Activated naive CD4-positive, alpha-beta T cell (primary cell): ENCODE data around the gene DLGAP4.

Experiments used
- DNase-seq, 4 experiments: peaks; one replicate each; lab custom pipeline; 2025; lab: John Stamatoyannopoulos, UW

DLGAP4 gene

DNA sequence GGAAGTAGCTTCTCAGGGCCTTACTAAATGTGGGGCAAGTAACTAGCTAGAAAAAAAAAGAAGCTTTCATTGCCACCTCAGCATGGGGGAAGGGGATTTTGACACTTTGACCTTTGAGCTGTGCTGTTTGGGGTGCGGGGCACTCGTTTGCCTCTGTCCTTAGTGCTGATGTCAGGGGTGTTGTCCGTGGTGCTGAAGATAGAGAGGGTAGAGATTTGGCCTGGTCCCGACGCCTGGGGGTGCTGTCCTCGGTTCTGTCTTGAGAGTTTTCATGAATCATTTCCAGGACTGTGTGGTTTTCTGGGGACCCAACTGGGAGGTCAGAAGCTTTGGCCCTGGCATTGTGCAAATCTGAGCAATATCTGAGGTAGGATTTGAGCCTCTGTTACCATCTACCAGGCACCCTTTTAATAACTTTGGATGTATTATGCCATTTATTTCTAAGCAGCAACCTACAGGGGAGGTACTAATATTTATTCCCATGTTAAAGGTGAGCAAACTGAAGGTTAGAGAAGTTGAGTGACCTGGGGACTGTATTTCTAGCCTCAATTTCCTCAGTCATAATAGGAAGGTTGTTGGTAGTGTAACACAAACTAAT lies 78.0 kb downstream of the DLGAP4 start:
- DNase-seq: no peak

DNA sequence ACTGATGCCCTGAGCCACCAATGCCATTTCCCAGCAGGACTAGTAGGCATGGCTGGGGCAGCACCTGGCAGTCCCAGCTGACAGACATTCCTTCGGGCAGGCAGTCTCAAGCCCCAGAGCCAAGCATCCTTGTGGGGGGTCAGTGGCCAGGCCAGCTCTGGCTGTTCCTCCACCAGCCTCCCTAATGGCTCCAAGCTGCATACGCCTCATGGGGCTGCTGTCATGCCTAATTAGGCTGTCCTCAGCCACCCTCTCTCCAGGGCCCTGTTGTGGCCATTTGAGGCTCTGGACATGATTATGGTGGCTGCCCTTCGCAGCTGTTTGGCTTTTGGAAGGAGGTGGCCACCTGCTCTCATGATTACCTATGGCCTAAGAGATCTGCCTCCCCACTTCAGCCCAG lies 79.4 kb downstream of the DLGAP4 start:
- DNase-seq: no peak

DNA sequence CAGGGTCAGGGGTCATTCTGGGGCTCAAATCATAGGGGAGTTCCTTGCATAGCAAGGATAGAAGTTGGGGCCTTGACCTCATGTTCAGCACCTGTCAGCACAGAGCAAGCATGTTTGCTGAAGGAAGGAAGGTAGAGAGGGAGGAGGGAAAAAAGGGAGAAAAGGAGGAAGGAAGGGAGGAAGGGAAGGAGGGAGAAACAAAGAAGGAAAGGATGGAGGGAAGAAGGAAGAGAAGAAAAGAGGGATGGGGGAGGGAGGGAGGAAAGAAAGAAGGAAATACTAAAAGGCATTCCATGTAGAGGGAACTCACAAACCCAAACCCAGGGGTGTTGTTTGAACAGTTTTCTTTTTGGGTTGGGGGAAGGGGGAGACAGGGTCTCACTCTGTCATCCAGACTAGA lies 80.1 kb downstream of the DLGAP4 start:
- no peak for DNase-seq

DNA sequence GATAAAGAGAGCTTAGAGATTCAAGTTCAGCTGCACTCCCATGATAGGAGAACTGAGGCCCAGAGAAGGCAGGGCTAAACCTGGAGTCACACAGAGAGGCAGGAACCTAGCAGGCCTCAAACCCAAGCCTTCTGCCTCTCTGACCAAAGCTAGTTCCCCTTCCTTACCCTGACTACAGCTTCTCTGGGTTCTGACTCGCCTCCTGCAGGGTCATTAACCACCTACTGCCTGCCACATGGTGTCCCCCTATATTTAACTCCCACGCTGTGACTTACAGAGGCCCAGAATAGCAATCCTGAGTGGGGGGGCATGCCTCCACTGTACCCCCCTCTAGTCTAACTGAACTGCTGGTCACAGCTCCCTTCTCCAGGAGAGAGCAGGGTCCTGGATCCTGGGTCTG lies 84.1 kb downstream of the DLGAP4 start:
- DNase-seq: no peak

DNA sequence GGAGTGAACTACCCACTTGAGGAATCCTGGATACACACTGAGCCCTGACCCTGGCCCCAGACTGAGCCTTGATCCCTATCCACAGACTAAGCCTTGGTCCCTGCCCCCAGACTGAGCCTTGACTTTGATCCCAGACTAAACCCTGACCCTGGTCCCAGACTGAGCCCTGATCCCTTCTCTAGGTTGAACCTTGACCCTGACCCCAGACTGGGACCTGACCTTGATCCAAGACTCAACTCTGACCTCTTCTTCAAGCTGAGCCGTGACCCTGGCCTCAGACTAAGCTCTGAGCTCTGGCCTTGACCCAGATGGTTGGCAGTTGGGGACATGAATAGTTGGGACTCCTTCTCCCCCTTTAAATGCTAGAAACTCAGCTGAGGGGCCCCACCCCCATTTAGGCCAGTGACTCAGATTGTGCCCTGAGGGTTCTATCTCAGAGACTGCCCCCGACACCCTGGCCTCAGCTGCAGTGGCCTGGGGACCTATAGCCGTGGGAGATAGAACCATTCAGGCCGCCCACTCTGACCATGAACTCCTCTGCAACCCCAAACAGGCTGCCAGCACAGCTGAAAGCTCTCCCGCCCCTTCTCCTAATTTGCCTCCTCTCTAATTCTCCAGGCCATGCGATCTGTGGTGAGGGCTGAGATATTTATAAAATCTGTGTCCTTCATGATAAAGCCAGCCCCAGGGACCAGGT lies 84.7 kb downstream of the DLGAP4 start:
- DNase-seq: no peak

DNA sequence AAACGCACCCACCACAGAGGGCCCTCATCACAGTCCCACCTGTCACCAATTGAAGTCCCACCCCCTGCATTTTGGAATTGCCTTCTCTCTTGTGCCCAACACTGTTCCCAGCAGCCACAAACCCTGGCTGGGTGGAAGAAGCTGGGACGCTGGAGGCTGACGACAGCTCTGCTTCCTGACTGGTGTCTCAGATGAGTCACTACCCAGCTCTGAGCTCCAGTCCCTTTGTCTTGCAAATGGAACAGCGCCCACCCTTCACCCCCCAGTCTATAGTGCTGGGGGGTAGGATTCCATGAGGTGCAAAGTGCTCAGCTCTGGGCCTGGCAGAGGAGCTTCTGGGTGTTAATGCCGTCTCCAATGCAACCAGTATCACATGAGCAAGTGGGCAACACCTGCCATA lies 85.3 kb downstream of the DLGAP4 start:
- no peak for DNase-seq

DNA sequence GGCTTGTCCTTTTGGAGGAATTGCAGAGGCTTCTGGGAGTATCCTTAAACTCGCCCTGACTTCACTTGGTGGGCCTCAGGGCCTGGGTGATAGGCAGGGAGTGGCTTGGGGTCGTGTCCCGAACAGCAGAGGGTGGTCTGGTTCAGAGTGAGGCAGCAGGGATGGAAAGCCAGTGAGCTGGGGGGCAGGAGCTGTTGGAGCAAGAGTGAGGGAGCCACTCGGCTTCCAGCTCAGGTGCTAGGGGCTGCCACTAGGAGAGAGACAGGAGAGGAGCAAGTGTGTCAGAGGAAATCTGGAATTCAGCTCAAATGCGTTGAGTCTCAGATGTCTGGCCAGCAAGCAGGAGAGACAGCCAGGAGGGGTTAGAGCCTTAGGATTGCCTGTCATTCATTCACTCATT lies 85.8 kb downstream of the DLGAP4 start:
- no peak for DNase-seq

DNA sequence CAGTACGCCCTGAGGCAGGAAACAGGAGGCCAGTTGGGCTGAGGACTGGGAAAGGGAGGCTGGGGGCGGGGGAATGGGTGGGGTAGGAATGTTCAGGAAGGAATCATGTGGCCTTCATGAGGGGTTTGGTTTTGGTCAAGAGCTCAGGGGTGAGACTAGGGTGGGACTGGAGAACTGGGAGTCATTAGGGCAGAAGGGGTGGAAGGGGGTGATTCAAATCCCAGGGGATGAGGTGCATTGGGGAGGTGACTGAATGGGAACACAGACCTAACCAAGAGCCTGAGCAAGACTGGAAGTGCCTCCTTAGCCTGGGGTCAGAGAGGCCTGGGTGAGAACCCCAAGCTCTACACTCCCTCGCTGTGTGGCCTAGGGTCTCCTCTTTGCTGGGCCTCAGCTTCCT lies 86.8 kb downstream of the DLGAP4 start:
- no peak for DNase-seq

DNA sequence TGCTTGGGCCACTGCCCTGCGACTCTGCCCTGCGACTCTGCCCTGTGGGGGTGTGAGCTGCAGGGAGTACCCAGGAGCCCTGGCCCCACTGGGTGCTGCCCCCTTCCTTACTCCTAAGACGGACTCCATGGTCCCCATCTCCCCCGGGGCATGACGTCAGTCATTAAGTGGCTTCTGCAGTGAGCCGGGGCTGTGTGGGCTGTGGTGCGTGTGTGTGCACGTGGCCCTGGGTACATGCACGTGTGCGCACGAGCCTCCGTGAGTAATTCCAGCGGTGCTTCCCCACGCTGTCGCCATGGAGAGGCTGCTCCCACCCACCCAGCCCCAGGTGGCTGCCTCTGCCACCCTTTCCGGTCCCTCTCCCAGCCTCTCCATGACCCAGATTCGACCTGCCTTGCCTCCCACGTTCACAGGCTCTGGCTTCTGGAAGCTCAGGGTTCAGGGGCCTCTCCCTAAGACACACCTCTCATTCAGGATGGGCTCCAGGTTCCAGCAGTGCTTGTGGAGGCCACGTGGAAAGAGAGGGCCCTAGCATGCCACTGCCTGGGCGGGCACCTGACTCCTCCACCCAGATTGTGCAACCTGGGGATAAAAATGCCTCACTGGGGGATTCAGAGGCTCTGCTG lies 88.3 kb downstream of the DLGAP4 start:
- no peak for DNase-seq

DNA sequence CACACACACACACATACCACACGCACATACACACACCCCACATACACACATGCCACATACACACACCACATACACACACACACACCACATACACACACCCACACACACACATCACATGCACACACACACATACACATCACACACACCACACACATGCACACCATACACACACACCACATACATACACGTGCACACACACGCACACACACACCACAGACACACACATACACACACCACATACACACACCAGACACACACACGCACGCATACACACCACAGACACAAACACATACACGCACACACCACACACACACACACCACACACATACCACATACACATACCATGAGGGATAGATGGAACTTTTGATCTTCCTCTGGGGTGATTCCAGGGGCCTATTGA lies 90.2 kb downstream of the DLGAP4 start:
- DNase-seq: no peak

DNA sequence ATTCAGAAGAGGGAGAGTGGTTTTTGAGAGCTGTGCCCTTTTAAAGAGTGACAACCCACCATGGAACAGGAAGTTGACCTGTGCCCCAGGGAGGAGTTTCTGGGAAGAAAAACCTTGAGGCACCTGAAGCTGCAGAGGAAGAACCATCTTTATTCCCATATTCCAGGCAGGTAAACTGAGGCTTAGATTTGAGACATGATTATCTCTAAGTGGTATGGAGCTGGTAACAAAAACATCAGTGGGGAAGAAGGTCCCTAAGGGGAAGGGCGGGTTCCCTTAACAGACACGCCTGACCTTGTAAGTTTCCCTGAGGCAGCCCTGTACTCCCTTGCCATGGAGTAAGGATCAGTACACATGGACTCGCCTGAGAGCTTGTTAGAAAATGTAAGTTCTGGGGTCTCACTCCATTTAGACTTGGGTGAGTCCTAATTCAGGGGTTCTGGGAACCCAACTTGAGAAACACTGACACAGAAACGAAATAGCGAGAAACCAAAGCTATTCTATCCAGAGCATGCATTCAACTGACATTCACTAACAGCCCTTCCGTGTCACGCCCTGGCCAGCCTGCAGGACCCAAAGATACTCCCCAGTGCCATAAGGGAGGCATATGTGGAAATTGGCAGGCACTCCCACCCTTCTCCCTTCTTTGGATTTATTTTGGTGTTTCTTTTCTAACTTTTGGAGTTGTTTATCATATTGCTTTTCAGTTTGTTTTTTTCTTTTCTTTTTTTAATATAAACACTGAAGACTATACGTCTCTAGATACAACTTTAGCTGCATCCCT lies 90.9 kb downstream of the DLGAP4 start:
- no peak for DNase-seq

DNA sequence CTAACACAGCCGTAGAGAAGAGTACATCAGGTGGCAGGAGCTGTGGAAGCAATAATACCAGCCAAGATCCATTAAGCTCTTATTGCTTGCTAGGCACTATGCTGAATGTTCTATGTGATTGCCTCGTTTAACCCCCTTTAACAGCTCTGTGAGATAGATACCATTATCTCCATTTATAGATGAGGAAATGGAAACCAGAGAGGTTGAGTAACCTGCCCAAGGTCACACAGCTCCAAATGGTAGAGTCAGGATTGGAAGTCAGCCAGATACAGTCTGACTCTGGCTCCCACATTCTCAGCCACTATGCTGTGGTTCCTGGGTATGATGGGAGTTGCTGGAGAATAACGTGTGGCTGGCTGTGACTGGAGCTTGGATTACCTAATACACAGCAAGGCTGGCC lies 92.4 kb downstream of the DLGAP4 start:
- no peak for DNase-seq

DNA sequence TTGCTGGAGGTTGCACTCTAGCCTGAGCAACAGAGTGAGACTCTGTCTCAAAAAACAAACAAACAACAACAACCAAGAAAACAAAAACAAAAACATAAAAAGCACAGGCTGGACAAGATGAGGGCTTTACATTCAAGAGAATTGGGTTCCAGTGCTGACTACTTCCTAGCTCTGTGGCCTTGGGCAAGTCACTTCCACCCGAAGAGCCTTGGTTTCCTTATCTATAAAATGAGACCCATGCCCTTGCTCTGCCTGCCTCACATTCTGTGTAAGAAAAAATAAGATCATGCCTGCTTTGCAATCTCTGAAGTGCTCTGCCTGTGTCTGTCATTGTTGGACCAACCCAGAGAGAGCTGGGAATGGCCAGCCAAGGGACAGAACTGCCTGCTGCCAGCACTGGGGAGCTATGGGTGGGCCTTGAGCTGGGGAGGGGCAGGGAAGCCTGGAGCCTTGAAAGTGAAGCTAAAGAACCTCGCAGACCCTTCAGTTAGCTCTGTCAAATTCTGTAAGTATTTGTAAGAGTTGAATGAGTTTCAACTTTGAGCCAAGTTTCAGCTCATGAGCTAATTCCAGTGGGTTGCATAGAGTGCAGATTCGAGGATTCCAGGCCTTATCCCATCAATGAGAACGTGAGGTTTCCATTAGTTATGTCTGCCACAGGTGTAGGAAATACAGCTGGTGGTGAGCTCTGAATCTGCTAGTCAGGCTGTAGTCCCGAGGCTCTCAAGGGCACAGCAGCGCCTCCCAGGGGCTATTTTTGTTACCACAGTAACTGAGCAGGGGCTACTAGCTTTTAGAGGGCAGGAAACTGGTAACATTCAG lies 93.2 kb downstream of the DLGAP4 start:
- no peak for DNase-seq

DNA sequence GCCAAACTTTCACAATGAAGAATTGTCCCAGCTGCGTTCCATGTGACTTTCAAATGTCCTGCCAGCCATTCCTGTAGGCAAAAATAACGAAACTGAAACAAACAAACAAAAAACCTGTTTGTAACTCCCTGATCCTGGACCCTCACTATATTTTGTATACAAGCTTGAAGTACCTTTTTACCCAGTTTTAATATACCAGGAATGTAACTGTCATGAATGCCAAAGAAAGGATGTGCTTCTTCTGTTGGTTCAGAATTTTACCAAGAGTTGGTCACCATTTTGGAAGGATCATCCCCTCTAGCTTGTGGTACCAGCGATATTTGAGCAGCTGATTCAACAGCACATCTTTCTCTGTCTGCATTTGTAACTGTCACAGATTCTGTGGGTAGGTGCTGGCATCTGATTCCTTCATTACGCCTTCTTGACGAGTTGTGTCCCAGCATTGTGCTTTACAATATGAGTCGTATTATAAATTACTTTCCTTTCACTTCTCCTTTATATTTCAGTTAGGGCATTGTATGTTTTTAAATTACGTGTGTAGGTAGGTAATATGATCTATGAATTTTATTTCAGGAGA lies 93.9 kb downstream of the DLGAP4 start:
- no peak for DNase-seq

DNA sequence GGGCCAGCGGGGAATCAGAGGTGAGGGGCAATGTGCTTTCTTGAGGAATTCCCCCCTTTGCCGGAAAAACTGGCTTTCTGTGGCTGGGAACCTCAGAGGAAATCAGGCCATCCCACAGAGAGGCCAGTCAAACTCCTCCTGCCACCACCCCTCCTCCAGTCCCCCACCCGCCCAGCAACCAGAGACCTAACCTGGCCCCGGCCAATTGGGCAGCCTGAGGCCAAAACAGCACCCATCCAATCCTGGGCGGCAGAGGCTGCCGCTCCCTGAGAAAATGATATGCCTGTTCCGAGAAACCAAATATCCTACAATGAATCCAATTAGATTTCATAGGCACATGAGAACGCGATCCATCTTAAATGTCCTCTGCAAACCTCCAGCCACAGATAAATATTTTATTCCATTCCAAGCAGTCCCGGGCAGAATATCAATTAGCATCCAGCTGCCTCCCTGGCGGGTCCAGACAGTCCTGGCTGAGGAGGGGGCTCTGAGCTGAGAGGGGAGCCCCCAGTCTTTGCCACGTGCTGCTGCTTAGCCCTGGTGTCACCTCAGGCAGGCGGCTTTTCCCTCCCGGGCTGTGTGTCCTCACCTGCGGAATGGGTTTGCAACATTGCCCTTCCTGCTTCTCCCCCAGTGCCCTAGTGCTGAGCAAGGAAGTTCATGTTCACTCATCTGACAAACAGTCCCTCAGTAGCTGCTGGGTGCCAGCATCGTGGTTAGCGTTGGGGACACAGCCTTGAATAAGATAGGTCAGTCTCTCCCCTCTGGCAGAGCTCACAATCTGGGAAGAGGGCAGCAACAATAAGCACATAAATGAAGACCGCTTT lies 95.0 kb downstream of the DLGAP4 start:
- no peak for DNase-seq

DNA sequence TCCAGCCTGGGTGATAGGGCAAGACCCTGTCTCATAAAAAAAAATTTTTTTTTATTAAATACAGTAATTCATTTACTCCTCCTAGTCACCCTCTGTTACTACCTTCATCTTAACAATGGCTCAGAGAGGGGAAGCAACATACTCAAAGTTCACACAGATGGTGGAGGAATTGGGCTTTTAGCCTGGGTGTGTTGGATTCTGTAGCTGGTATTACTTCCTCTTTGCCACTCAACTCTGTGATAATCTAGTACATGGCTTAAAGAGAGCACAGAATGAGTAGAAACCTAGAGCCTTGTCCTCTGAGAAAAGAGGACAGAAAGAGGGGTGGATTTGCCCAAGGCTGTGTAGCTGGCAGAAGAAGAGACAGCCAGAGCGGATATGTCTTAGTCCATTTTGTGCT lies 96.6 kb downstream of the DLGAP4 start:
- no peak for DNase-seq

DNA sequence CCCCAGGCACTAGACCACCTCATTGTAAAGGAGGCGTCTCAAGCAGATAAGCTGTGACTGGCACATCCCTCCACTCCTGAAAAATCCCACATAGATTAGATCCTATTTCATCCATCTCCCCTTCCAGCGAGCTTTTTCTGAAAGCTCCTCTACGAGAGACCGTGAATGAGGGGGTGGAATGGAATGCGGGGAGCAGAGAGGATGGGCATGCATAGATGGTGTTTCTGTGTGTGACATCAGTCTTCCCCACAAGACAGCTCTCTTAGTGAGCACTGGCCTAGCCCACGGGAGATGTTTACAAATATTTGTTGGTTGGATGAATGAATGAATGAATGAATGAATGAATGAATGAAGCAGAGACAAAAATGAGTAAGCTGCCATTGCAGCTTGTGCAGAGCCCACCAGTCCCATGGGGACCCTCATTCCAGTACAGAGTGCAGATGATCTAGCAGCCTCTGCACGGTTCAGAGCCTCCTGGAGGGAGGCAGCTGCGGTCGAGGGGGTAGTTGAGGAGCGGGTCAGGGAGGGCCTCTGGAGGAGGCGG lies 98.4 kb downstream of the DLGAP4 start:
- DNase-seq: no peak

DNA sequence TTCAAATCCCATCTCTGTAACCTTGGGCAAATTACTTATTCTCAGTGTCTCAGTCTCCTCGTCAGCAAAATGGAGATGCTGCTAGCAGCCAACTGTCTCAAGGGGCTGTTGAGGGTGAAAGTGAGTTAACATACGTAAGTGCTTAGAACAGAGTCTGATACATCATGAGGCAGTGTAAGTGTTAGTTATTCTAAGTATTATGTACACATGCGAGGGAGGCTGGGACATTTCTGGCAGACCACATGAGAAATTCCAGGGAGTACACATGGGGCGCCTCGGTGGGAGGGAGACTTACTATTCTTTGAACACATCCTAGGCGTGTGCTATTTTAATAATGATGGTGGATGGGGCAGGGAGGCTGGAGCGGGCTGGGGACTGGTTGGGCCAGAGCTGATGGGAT lies 99.1 kb downstream of the DLGAP4 start:
- DNase-seq: no peak

DNA sequence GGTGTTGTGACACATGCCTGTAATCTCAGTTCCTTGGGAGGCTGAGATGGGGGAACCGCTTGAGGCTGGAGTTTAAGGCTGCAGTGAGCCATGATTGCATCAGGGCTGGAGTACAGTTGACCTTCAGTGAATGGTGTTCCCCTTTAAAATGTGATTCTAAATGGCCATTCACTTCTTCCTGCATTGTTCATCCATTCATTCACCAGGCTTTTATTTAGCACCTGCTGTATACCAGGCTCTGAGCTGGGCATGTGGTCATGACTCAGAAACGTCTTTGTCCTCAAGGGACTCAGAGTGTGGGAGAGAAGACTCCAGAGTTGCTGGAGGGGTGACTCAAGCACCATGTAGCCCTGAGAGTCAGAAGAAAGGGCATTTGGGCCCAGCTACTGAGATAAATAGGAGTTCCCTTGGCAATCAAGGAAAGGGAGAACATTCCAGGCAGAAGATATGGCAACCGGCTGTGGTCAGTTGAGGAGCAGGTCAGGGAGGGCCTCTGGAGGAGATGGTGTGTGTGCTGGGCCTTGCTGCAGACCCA lies 101.1 kb downstream of the DLGAP4 start:
- no peak for DNase-seq

DNA sequence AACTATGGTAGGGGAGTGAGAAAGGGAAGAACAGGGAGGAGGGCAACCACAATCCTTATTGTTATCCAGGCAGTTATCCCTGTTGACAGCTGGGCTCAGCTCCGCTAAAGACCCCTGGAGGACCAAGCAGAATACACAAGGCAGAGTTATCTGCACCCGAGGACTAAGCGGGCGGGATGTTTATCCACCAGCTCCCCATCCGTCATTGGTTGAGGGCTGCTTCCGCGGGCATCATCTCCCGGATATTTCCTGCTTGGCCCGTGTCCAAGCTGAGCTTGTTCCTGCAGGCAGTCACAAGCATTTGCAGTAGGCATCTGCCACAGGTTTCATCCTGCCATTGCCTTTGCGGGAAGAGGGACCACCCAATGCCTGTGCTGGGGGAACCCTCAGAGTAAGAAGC lies 102.1 kb downstream of the DLGAP4 start:
- no peak for DNase-seq
